Transverse colon (tissue), 4 donors: ENCODE results near the gene NUCKS1.

ENCODE experiments used
- EP300 ChIP-seq: sonication (generic); formaldehyde crosslinking; IDR thresholded peaks from one replicate; pipeline ENCODE4 v1.6.1; 2017; ENCODE audit warnings: antibody characterized with exemption, low read depth
- POLR2A ChIP-seq: fragments of 450-650 bp; IDR thresholded peaks from one replicate; pipeline ENCODE4 v1.6.1; 2016; ENCODE audit warnings: antibody characterized with exemption, mild to moderate bottlenecking, moderate library complexity
- POLR2AphosphoS5 ChIP-seq, 3 donors: sonication (generic); formaldehyde crosslinking; IDR thresholded peaks; one replicate each; pipeline ENCODE4 v1.6.1; 2016; ENCODE audit warnings: antibody characterized with exemption in 3 of 3
- TF ChIP-seq, protein P1 (sequence below), 5 experiments: fragments of 200-600 bp in 3 of 5; fragments of 450-650 bp in 2 of 5; sonication (generic) in 3 of 5; IDR thresholded peaks; 1 replicate in 2 of 5; 2 replicates in 3 of 5; pipeline ENCODE4 v1.5.1; 2016 to 2017; ENCODE audit warnings: antibody characterized with exemption in 5 of 5, inconsistent platforms in 3 of 5, mild to moderate bottlenecking in 2 of 5, moderate library complexity in 1 of 5

- TF ChIP-seq POLR2A (no peak), POLR2AphosphoS5 (IDR thresholded peaks at IDR 0.05) (no peak), EP300 (no peak)
- TF ChIP-seq, protein P1, sequence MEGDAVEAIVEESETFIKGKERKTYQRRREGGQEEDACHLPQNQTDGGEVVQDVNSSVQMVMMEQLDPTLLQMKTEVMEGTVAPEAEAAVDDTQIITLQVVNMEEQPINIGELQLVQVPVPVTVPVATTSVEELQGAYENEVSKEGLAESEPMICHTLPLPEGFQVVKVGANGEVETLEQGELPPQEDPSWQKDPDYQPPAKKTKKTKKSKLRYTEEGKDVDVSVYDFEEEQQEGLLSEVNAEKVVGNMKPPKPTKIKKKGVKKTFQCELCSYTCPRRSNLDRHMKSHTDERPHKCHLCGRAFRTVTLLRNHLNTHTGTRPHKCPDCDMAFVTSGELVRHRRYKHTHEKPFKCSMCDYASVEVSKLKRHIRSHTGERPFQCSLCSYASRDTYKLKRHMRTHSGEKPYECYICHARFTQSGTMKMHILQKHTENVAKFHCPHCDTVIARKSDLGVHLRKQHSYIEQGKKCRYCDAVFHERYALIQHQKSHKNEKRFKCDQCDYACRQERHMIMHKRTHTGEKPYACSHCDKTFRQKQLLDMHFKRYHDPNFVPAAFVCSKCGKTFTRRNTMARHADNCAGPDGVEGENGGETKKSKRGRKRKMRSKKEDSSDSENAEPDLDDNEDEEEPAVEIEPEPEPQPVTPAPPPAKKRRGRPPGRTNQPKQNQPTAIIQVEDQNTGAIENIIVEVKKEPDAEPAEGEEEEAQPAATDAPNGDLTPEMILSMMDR (IDR thresholded peaks at IDR 0.05) = no peak
Observed at GRCh38 chr1:205733438-205734175, 16.4 kb downstream of the NUCKS1 start.
